Endothelial cell of umbilical vein (primary cell): ENCODE results near the gene ETS1. TPM values are rescaled to one million over a fixed set of nuclear protein-coding genes. Genes with fewer than 3 reads are reported as not detected.

Experiments
- BruUV-seq: library from RNA; stranded (reverse); fragments of 400-500 nt; replicated peaks from 2 replicates; lab custom pipeline; 2021; lab: Mats Ljungman, UMichigan
- CTCF ChIA-PET: fragments of 300-600, 350-600 bp; sonication (Branson Sonifier 250); formaldehyde crosslinking; loops from one replicate; lab custom pipeline; 2021; ENCODE audit warnings: antibody characterized with exemption, inconsistent platforms; lab: Charles Lee
- POLR2A ChIA-PET: fragments of 300-600, 350-600 bp; sonication (Branson Sonifier 250); formaldehyde crosslinking; loops from one replicate; lab custom pipeline; 2021; ENCODE audit warnings: antibody characterized with exemption, inconsistent platforms; lab: Charles Lee
- DNase-seq: peaks from one replicate; pipeline ENCODE4 v3.0.0-alpha.2; 2011; ENCODE audit warnings: low read depth, low spot score
- FAIRE-seq: peaks from 2 replicates; lab custom pipeline; 2011; peaks lifted over from hg19 to GRCh38; lab: Jason Lieb, UNC
- H2AFZ ChIP-seq: 2 replicates; pipeline ENCODE4 v1.6.0; 2012; ENCODE audit warnings: low read depth, low read length, control low read depth, inconsistent platforms
- H3K27ac ChIP-seq: 2 replicates; pipeline ENCODE4 v1.5.1; 2011; ENCODE audit warnings: low read depth, mild to moderate bottlenecking, control low read depth, low read length, moderate library complexity; ENCODE audit not compliant: insufficient read depth
- H3K27me3 ChIP-seq, 2 experiments: 2 replicates each; pipeline versions ENCODE4 v1.6.0 to v1.6.1; 2011; ENCODE audit warnings: low read length in 2 of 2, mixed read lengths in 1 of 2; ENCODE audit not compliant: control insufficient read depth in 2 of 2, insufficient read depth in 2 of 2
- H3K36me3 ChIP-seq, 2 experiments: 2 replicates in 1 of 2; 3 replicates in 1 of 2; pipeline ENCODE4 v1.5.1; 2011; ENCODE audit warnings: low read length in 2 of 2, mild to moderate bottlenecking in 1 of 2, moderate library complexity in 1 of 2; ENCODE audit not compliant: control insufficient read depth in 2 of 2, insufficient read depth in 2 of 2; ENCODE audit errors: extremely low read depth in 1 of 2
- H3K4me1 ChIP-seq: 3 replicates; pipeline ENCODE4 v1.5.1; 2011; ENCODE audit warnings: mild to moderate bottlenecking, low read length; ENCODE audit not compliant: control insufficient read depth, insufficient read depth; ENCODE audit errors: extremely low read depth
- H3K4me2 ChIP-seq: 2 replicates; pipeline ENCODE4 v1.6.1; 2011; ENCODE audit warnings: low read length, control low read depth, mixed read lengths; ENCODE audit not compliant: insufficient read depth
- H3K4me3 ChIP-seq, 3 experiments: fragments of 200-600 bp in 1 of 3; sonication (generic), shearing (Covaris generic) in 1 of 3; replicated peaks in 1 of 3; 2 replicates each; pipeline ENCODE4 v1.5.1; 2011 to 2016; ENCODE audit warnings: control low read depth in 3 of 3, low read length in 3 of 3, mild to moderate bottlenecking in 2 of 3, inconsistent platforms in 1 of 3, low read depth in 1 of 3, moderate library complexity in 1 of 3; ENCODE audit not compliant: insufficient read depth in 1 of 3
- H3K79me2 ChIP-seq: 2 replicates; pipeline ENCODE4 v1.6.0; 2012; ENCODE audit warnings: low read length, inconsistent platforms; ENCODE audit not compliant: control insufficient read depth, insufficient read depth
- H3K9ac ChIP-seq: replicated peaks from 2 replicates; pipeline ENCODE3; 2011; ENCODE audit warnings: low read length, control low read depth; ENCODE audit not compliant: insufficient read depth; ENCODE audit errors: extremely low read depth
- H3K9me1 ChIP-seq: replicated peaks from 3 replicates; pipeline ENCODE4 v1.6.0; 2011; ENCODE audit warnings: mild to moderate bottlenecking, low read length; ENCODE audit not compliant: control insufficient read depth, insufficient read depth; ENCODE audit errors: extremely low read depth
- H3K9me3 ChIP-seq: replicated peaks from 2 replicates; pipeline ENCODE4 v1.5.1; 2012; ENCODE audit warnings: low read length, inconsistent platforms; ENCODE audit not compliant: control insufficient read depth, insufficient read depth
- H4K20me1 ChIP-seq: replicated peaks from 2 replicates; pipeline ENCODE3; 2011; ENCODE audit warnings: mild to moderate bottlenecking, low read length; ENCODE audit not compliant: control insufficient read depth, insufficient read depth; ENCODE audit errors: extremely low read depth
- CTCF ChIP-seq, 2 donors: IDR thresholded peaks; 1 replicate in 1 of 2; 2 replicates in 1 of 2; pipeline ENCODE4 v1.5.1; 2011; ENCODE audit warnings: low read length in 2 of 2, mild to moderate bottlenecking in 2 of 2, moderate library complexity in 2 of 2, control low read depth in 1 of 2, inconsistent platforms in 1 of 2, low read depth in 1 of 2; ENCODE audit not compliant: insufficient read depth in 1 of 2; ENCODE audit errors: extremely low read depth in 1 of 2
- EZH2 ChIP-seq: IDR thresholded peaks from 2 replicates; pipeline ENCODE4 v1.6.1; 2012; ENCODE audit warnings: borderline replicate concordance, low read depth, mild to moderate bottlenecking, moderate library complexity, low read length, inconsistent platforms; ENCODE audit not compliant: severe bottlenecking
- FOS ChIP-seq: IDR thresholded peaks from 2 replicates; pipeline ENCODE4 v1.6.1; 2011; ENCODE audit warnings: mild to moderate bottlenecking, low read length, moderate library complexity, borderline replicate concordance; ENCODE audit not compliant: insufficient read depth
- GATA2 ChIP-seq: IDR thresholded peaks from 2 replicates; pipeline ENCODE4 v1.7.0; 2011; ENCODE audit warnings: low read depth, mild to moderate bottlenecking, moderate library complexity, mixed read lengths, low read length; ENCODE audit not compliant: insufficient read length, insufficient read depth
- JUN ChIP-seq: IDR thresholded peaks from 2 replicates; pipeline ENCODE4 v1.6.1; 2011; ENCODE audit warnings: borderline replicate concordance, low read depth; ENCODE audit not compliant: insufficient read length, insufficient read depth
- MAX ChIP-seq: IDR thresholded peaks from 2 replicates; pipeline ENCODE4 v1.6.1; 2011; ENCODE audit not compliant: insufficient read depth, insufficient read length
- MYC ChIP-seq: IDR thresholded peaks from one replicate; pipeline ENCODE4 v1.6.1; 2011; ENCODE audit warnings: mild to moderate bottlenecking, low read depth, low read length
- POLR2A ChIP-seq: IDR thresholded peaks from 2 replicates; pipeline ENCODE4 v1.6.1; 2012; ENCODE audit warnings: low read depth, mild to moderate bottlenecking, control low read depth, low read length
- POLR2AphosphoS5 ChIP-seq: IDR thresholded peaks from 2 replicates; pipeline ENCODE4 v1.6.1; 2012; ENCODE audit warnings: low read depth, mild to moderate bottlenecking, control low read depth, low read length, moderate library complexity; ENCODE audit not compliant: insufficient read depth
- dilution Hi-C: fragments of 300-500 bp; cut with MboI; formaldehyde crosslinking; loops from one replicate; pipeline ENCODE4 v1.15.0; 2019; ENCODE audit warnings: low sequenced_read_pairs; ENCODE audit not compliant: extremely low pct_ligation_motif_present
- intact Hi-C: fragments of 100-400 bp; cut with micrococcal nuclease; formaldehyde crosslinking; loops from one replicate; pipeline ENCODE4 v1.10.0; 2022
- polyA plus RNA-seq, 4 experiments: library from polyadenylated mRNA; depleted of rRNA in 3 of 4; stranded (reverse) in 3 of 4; unstranded in 1 of 4; fragments of >200 nt; gene quantifications; 2 replicates each; pipeline versions ENCODE4 v1.2.1 to v1.2.3, GENCODE V29; 2011 to 2012; ENCODE audit warnings: missing spikeins in 1 of 4
- total RNA-seq: library from RNA; stranded (reverse); gene quantifications from 2 replicates; pipeline ENCODE4 v1.2.3, GENCODE V29; 2021

ETS1 gene
- total and polyA plus RNA-seq, 2 donors (not counting 3 experiments of a cell fraction or from before 2014, with no cell fraction given), result 34.2 to 115 TPM

GRCh38 chr11:128559496-128560103, 27.8 kb downstream of the ETS1 start:
- Histone ChIP-seq H3K79me2 (no peaks in the 10 kb centered on the region), H4K20me1 (no peaks in the 10 kb centered on the region), H3K4me2 (no peak overlapping the region), H3K36me3 (no peaks in the 10 kb centered on the region), H2AFZ (no peak overlapping the region), H3K4me3 (no peak overlapping the region), H3K27me3 (no peaks in the 10 kb centered on the region), H3K9me3 (no peaks in the 10 kb centered on the region), H3K4me1 (no peaks in the 10 kb centered on the region), H3K9ac (no peak overlapping the region), H3K27ac (no peak overlapping the region), H3K9me1 (no peaks in the 10 kb centered on the region)
- POLR2A ChIA-PET, result no interaction called here
- intact Hi-C loops (no loop called here), dilution Hi-C loops (no loop called here)
- DNase-seq (no peak), FAIRE-seq (no peak)
- BruUV-seq, result no TSS peak
- TF ChIP-seq POLR2AphosphoS5 (no peak), GATA2 (no peak), JUN (no peak), MAX (no peak), EZH2 (no peak), FOS (no peak), CTCF (IDR thresholded peaks at IDR 0.05; ENCODE audit: extremely low read depth in 1 of 2, insufficient read depth in 1 of 2, low read depth in 1 of 2, low read length in 2 of 2) (no peak), MYC (no peak), POLR2A (no peak)
- CTCF ChIA-PET, result no interaction called here
